Body of pancreas (tissue), 4 donors: Measurements from ENCODE around the gene MRPL14. TPM values are rescaled to one million over a fixed set of nuclear protein-coding genes. Genes with fewer than 3 reads are reported as not detected.
"Not testable (repeated sequence)": the region's sequence is repeated elsewhere in the genome, so short reads cannot be mapped to it uniquely, and the experiment has no call there.

Experiments used
- ATAC-seq: fragments of 150-250 bp; one replicate; pipeline ENCODE4 v1.9.1; 2016
- DNase-seq, 4 donors: peaks; one replicate each; pipeline ENCODE4 v3.0.0-alpha.2; 2019
- H3K27ac ChIP-seq, 4 donors: fragments of 200-600 bp; sonication (generic); 1 replicate in 3 of 4; 2 replicates in 1 of 4; pipeline versions ENCODE4 v1.5.1 to v1.6.1; 2016 to 2019; ENCODE audit warnings: mild to moderate bottlenecking in 1 of 4, mixed read lengths in 1 of 4, moderate library complexity in 1 of 4
- H3K27me3 ChIP-seq, 2 donors: fragments of 200-600 bp; sonication (generic); one replicate each; pipeline ENCODE4 v1.6.0; 2016; ENCODE audit warnings: mild to moderate bottlenecking in 1 of 2
- H3K36me3 ChIP-seq, 2 donors: fragments of 200-600 bp; sonication (generic); replicated peaks in 1 of 2; 2 replicates each; pipeline ENCODE4 v1.5.1; 2016; ENCODE audit warnings: low read depth in 2 of 2; ENCODE audit not compliant: insufficient read depth in 1 of 2
- H3K4me1 ChIP-seq: fragments of 200-600 bp; sonication (generic); one replicate; pipeline ENCODE4 v1.6.0; 2016
- H3K4me3 ChIP-seq, 2 donors: fragments of 200-600 bp; sonication (generic); 1 replicate in 1 of 2; 2 replicates in 1 of 2; pipeline ENCODE4 v1.5.1; 2016 to 2019
- H3K9me3 ChIP-seq, 3 donors: fragments of 200-600 bp; sonication (generic); 1 replicate in 2 of 3; 2 replicates in 1 of 3; pipeline ENCODE4 v1.5.1; 2016
- POLR2A ChIP-seq, 3 donors: fragments of 450-650 bp; IDR thresholded peaks; one replicate each; pipeline ENCODE4 v1.6.1; 2016; ENCODE audit warnings: antibody characterized with exemption in 3 of 3, mild to moderate bottlenecking in 2 of 3
- WGBS, 2 donors: methylation state at CpG; one replicate each; pipeline ENCODE4 v1.1.5; 2017; 5-methylcytosine and 5-hydroxymethylcytosine counted together
- intact Hi-C: fragments of 100-400 bp; cut with DNase I; formaldehyde crosslinking; loops from one replicate; pipeline ENCODE4 v1.15.1; 2023
- total RNA-seq, 2 donors: library from RNA; depleted of rRNA; stranded (reverse); fragments of >200 nt; gene quantifications; one replicate each; pipeline ENCODE4 v1.1.0, GENCODE V29; 2016
- TF ChIP-seq, protein P1 (sequence below), 7 experiments: fragments of 450-650 bp in 4 of 7; fragments of 200-600 bp in 3 of 7; sonication (generic) in 3 of 7; IDR thresholded peaks; one replicate each; pipeline ENCODE4 v1.5.1; 2016 to 2019; ENCODE audit warnings: antibody characterized with exemption in 7 of 7

The MRPL14 gene
- total RNA-seq, 2 donors from 2014 or later = 14.8 to 20.8 TPM

DNA sequence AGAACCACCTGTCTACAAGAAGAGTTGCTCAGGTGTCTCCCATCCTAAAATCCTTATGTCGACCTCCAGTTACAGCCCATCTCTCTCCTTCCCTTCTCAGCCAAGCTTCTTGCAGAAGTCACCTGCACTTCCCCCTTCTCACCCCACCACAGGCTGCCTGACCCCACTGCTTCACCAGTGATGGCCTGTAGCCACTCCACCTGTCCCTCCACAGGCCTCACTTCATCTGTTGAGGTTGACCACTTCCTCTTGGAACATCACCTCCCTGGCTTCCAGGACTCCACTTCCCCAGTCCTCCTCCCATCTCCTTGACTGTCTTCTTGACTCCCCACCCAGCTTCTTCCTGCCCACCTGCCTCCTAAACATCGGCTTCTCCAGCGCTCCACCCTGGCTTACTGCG lies 25.4 kb downstream of the MRPL14 start:
- Histone ChIP-seq H3K36me3 (no peaks in the 10 kb centered on the region), H3K4me1 (no peaks in the 10 kb centered on the region), H3K9me3 (no peaks in the 10 kb centered on the region), H3K4me3 (no peak overlapping the region), H3K27ac (no peak overlapping the region), H3K27me3 (no peaks in the 10 kb centered on the region)
- intact Hi-C loops = loop anchor here (5.0 kb wide), 1 partner anchor 50 kb away; no protein-coding TSS in a partner anchor
- ATAC-seq (no peak), DNase-seq (no peak)
- 79 to 89% methylated on average over 4 of the region's 4 CpGs for whole genome bisulfite sequencing, 2 donors
- TF ChIP-seq POLR2A (IDR thresholded peaks at IDR 0.05) = no peak
- TF ChIP-seq, protein P1, sequence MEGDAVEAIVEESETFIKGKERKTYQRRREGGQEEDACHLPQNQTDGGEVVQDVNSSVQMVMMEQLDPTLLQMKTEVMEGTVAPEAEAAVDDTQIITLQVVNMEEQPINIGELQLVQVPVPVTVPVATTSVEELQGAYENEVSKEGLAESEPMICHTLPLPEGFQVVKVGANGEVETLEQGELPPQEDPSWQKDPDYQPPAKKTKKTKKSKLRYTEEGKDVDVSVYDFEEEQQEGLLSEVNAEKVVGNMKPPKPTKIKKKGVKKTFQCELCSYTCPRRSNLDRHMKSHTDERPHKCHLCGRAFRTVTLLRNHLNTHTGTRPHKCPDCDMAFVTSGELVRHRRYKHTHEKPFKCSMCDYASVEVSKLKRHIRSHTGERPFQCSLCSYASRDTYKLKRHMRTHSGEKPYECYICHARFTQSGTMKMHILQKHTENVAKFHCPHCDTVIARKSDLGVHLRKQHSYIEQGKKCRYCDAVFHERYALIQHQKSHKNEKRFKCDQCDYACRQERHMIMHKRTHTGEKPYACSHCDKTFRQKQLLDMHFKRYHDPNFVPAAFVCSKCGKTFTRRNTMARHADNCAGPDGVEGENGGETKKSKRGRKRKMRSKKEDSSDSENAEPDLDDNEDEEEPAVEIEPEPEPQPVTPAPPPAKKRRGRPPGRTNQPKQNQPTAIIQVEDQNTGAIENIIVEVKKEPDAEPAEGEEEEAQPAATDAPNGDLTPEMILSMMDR (IDR thresholded peaks at IDR 0.05) = no peak

DNA sequence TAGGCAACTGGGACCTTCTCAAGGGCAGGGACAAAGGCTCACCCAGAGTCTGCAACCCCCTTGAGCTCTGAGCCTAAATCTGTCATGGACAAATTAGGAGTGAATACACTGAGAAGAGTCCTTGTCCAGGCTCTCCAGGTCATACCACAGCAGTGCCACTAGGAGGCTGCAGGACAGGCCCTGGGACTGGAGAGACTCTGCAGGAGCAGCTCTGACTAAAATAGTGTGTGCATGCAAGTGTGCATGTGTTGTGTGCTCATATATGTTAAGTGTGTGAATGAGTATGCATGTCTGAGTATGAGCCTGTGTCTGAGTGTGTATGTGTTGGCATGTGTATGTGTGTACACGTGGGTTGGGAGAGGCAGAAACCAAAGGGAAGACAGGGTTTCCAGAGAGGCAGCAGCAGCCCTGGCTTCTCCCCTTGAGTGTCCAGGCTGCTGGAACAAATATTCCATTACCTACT lies 27.1 kb downstream of the MRPL14 start:
- H3K9me3 ChIP-seq = no peaks in the 10 kb centered on the region
- 17 to 41% methylated on average over 1 of the region's 1 CpG for WGBS, 2 donors
- no peaks in the 10 kb centered on the region for H3K27me3 ChIP-seq
- peaks cover 3% of the 10 kb centered on the region for H3K4me1 ChIP-seq
- H3K27ac ChIP-seq = no peak overlapping the region
- no peaks in the 10 kb centered on the region for H3K36me3 ChIP-seq
- intact Hi-C loops = loop anchor here (5.0 kb wide), 1 partner anchor 52 kb away; no protein-coding TSS in a partner anchor
- peak; percentile 23 for ATAC-seq
- TF ChIP-seq, protein P1 (IDR thresholded peaks at IDR 0.05) = peak in 6 of 7 experiments; percentile 16 to 49 (median 42)
- TF ChIP-seq POLR2A (IDR thresholded peaks at IDR 0.05) = no peak
- peak in 3 of 4 donors; percentile 31 to 41 (median 32) for DNase-seq
- no peak overlapping the region for H3K4me3 ChIP-seq

DNA sequence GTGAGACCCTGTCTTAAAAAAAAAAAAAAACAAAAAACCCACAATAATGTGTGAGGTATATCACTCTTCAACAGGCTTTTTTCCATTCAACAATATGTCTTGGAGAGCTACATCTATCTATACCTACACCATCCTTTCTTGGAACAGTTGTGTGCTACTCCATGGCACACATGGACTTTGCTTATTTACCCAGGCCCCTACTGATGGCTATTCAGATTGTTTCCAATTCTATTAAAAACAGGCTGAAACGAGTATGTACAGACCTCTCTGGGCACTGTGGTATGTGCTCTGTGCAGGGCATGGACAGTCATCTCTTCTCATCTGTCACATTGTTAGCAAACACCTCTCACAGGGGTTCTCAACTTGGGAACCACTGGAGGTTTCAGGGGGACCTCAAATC lies 28.1 kb downstream of the MRPL14 start:
- intact Hi-C loops = loop anchor here (10.0 kb wide), 1 partner anchor 236 kb away; no protein-coding TSS in a partner anchor
- H3K4me1 ChIP-seq = peaks cover 12% of the 10 kb centered on the region
- H3K4me3 ChIP-seq = no peak overlapping the region
- TF ChIP-seq, protein P1 (IDR thresholded peaks at IDR 0.05) = no peak
- TF ChIP-seq POLR2A (IDR thresholded peaks at IDR 0.05) = no peak
- H3K36me3 ChIP-seq = no peaks in the 10 kb centered on the region
- WGBS, 2 donors = 17 to 18% methylated on average over 1 of the region's 1 CpG
- H3K27me3 ChIP-seq = no peaks in the 10 kb centered on the region
- DNase-seq (no peak), ATAC-seq (no peak)
- H3K9me3 ChIP-seq = no peaks in the 10 kb centered on the region
- H3K27ac ChIP-seq = no peak overlapping the region

DNA sequence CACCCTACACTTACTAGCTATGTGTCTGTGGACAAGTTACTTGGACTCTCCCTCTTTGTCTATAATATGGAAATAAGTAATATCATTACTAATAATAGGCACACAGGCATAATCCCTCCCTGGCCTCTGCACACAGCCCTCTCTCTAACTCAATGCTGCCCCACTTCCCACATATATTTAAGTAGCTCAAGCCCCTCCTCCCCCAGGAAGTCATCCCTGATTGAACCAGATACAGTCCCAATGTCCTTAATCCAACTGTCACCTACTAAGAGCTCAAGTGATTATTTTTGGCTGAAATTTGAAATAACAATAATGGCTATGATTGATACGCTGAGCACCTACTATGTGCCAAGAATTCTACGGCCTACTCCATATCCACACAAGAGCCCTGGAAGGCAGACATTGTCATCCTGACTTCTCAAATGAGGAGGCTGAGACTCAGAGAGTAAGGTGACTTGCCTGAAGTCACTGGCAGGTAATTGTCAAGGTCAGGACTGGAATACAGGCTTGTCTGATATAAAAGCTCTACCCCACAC lies 29.4 kb downstream of the MRPL14 start:
- ATAC-seq (no peak), DNase-seq (no peak)
- Histone ChIP-seq H3K9me3 (no peaks in the 10 kb centered on the region), H3K36me3 (no peaks in the 10 kb centered on the region), H3K4me1 (peaks cover 16% of the 10 kb centered on the region), H3K4me3 (no peak overlapping the region), H3K27me3 (no peaks in the 10 kb centered on the region), H3K27ac (no peak overlapping the region)
- intact Hi-C loops = loop anchor here (10.0 kb wide), 1 partner anchor 237 kb away; no protein-coding TSS in a partner anchor
- TF ChIP-seq POLR2A (IDR thresholded peaks at IDR 0.05) = no peak
- TF ChIP-seq, protein P1 (IDR thresholded peaks at IDR 0.05) = no peak
- 78 to 86% methylated on average over 2 of the region's 2 CpGs for WGBS, 2 donors

DNA sequence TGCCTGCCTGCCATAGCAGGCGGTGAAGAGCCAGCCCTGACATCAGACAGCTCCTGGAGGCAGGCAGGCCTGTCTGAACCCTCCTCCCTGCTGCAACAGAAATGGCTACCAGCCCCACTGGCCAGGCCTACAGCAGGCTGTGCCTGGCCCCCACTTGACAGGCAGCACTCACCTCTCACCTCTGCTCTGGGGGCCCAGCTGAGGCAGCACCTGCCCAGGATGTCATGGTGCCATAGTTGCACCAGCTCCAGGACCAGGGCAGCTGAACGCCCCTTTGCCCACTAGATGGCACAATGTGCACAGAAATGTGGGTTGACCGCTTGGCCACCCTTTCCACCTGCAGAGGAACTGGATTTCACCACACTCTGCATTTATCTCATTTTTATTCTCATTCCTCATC lies 30.6 kb downstream of the MRPL14 start:
- Histone ChIP-seq H3K9me3 (no peaks in the 10 kb centered on the region), H3K4me1 (peaks cover 16% of the 10 kb centered on the region), H3K36me3 (no peaks in the 10 kb centered on the region), H3K27ac (no peak overlapping the region), H3K27me3 (no peaks in the 10 kb centered on the region), H3K4me3 (no peak overlapping the region)
- intact Hi-C loops = loop anchor here (10.0 kb wide), 1 partner anchor 238 kb away; no protein-coding TSS in a partner anchor
- DNase-seq = peak; percentile 83 to 88 (median 84)
- WGBS, 2 donors = 9 to 22% methylated on average over 2 to 3 of the region's 3 CpGs
- ATAC-seq = peak; percentile 89
- no peak for TF ChIP-seq POLR2A (IDR thresholded peaks at IDR 0.05)
- TF ChIP-seq, protein P1 (IDR thresholded peaks at IDR 0.05) = peak; percentile 65 to 93 (median 90)

DNA sequence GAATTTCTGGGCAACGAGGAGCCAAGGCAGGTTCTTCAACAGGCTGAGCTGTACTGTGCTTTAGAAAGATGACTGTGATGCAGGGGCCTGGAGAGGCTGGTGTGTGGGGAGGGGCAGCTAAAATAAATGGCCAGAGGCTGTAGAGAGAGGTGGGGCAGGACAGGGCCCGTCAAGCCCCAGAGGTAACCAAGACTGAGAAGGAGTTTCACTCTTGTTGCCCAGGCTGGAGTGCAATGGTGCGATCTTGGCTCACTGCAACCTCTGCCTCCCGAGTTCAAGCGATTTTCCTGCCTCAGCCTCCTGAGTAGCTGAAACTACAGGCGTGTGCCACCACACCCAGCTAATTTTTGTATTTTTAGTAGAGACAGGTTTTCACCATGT lies 32.0 kb downstream of the MRPL14 start:
- Histone ChIP-seq H3K27ac (peak overlapping the region in 2 of 4 donors; percentile 40 to 41), H3K4me1 (peaks cover 16% of the 10 kb centered on the region)
- not testable (repeated sequence) for H3K36me3 ChIP-seq, DNase-seq, H3K9me3 ChIP-seq, H3K27me3 ChIP-seq, H3K4me3 ChIP-seq, ATAC-seq
- WGBS, 2 donors = 74 to 78% methylated on average over 6 of the region's 6 CpGs
- intact Hi-C loops = loop anchor here (10.0 kb wide), 1 partner anchor 240 kb away; no protein-coding TSS in a partner anchor
